GM18951 (cell line): ENCODE data around the gene TLCD3A.
"Not testable (repeated sequence)": the region's sequence is repeated elsewhere in the genome, so short reads cannot be mapped to it uniquely, and the experiment has no call there.

Experiments
- POLR2A ChIP-seq: IDR thresholded peaks from 4 replicates; pipeline ENCODE4 v1.6.1; 2011; ENCODE audit warnings: mild to moderate bottlenecking; ENCODE audit not compliant: insufficient read length, insufficient read depth; ENCODE audit errors: extremely low read depth
- in situ Hi-C: fragments of 300-500 bp; cut with MboI; formaldehyde crosslinking; loops from one replicate; pipeline ENCODE4 v1.12.0; 2022; ENCODE audit warnings: low sequenced_read_pairs, mixed read lengths, inconsistent platforms; ENCODE audit not compliant: unreplicated experiment

The TLCD3A gene

DNA sequence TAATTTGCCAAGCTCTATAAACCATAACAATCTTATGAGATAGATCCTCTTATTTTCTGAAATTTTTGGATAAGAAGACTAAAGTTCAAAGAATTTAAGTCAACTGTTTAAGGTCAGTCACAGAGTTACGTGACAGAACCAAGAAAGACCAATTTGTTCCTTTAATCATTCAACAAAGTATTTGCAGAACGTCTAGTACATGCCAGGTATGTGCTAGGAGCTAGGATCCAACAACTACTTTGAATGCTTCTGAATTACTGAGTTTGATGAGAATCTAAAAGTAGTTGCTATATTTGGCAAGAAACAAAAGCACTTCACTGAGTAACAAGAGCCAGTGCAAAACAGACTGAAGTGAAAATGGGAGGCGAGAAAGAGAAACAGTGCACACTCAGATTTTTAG lies 34.7 kb downstream of the TLCD3A start:
- in situ Hi-C loops, result no loop called here

DNA sequence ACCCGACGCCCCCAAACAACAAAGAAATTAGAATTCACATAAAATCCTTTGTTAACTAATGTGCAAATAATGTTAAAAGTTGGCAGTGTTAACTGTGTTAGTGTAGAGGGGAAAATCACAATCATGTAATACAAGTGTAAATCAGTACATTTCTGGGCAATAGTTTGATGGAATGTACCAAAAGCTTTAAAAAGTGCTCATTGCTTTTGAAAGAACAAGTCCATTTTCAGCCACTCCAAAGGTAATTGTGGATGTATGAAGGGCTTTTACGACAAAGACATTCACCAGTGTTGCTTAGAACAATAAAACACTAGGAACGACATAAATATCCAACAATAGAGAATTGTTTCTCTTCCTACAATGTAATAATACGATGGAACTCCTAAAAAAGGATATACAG lies 40.6 kb downstream of the TLCD3A start:
- no peak for TF ChIP-seq POLR2A
- in situ Hi-C loops, result no loop called here

More for the DNA sequence above, 34.7 kb downstream of the TLCD3A start:
- TF ChIP-seq POLR2A, result no peak

DNA sequence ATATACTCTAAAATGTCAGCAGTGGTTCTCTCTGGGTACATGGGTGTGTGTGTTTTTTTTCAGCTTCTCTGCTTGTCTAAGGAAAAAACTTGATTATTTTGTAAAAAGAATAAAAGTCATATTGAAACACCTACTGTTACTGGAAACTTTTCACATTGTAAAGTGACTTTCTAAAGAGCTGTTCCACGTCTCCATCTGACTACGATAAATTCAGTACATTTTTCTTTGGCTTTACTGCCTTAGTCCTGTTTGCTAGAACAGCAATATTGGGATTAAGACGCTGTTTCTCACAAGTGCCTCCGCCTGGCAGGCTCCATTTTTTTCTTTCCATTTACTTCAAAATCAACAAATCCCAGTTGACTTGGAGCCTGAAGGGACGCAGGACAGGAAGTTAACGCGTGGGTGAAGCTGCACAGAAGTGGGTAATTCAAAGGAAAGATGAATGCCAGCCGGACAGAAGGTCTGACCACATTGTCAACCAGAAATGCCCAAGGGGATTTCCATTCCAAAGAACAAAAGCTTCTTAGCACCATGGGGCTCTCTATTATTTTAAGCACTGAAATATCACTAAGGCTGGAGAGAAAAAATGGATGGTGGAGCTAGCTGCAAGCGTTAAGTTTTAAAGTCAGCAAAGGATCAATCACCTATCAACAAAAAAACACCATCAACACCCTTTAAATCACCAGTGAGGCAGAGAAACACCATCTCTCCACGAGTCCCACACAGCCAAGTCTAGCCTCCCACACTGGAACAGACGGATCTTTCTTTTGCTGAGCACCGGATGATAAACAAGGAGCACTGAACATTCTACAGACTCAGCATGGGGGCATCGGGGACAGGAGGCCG lies 41.3 kb downstream of the TLCD3A start:
- TF ChIP-seq POLR2A, result no peak
- in situ Hi-C loops, result no loop called here

DNA sequence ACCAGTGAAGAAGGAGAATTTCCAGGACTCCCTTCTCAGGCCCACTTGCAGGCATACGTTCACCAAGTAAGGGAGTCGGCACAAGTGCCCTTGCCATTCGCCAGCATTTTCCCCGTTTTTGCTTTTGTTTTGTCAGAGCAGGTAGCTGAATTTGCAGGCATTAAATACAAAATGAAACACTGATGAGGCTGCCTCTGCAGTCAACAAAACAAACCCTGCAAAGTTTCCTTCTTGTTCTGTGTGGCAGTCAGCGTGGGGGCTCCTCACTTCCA lies 41.9 kb downstream of the TLCD3A start:
- in situ Hi-C loops, result no loop called here
- TF ChIP-seq POLR2A, result no peak

- in situ Hi-C loops, result no loop called here
- no peak for TF ChIP-seq POLR2A
Measured at GRCh38 chr17:778096-778495, 45.7 kb downstream of the TLCD3A start.

DNA sequence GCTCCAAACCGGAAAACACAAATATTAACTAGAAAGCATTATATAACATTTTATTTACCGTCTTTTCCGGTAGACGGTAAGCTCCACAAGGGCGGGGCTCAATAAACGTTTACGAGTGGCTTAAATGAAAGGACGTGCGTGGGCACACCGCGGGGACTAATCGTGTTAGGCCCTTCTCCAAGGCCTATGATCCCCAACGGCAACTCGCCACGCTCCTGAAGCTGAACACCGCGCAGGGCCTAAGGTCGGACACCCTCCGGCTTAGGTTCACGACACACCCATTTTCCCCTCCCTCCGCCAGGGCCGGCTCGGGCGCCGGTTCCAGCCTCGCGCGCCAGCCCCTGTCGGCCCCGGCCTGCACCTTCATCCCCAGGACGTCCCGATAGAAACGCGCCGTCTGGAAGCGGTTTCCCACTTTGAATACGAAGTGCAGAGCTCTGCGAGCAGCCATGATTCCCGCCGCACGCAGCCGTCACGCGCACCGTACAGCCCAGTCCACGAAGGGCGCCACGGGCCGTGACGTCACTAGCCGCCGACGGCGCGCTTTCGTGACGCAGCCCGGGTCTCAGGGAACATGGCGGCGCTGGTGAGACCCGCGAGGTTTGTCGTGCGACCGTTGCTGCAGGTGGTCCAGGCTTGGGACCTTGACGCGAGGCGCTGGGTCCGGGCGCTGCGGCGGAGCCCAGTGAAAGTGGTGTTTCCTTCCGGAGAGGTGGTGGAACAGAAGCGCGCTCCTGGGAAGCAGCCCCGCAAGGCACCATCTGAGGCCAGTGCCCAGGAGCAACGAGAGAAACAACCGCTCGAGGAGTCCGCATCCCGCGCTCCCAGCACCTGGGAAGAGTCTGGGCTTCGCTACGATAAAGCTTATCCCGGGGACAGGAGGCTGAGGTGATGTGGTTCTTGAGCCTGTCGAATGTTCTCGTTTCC lies 49.7 kb downstream of the TLCD3A start, which contains the start of the genes GLOD4 and MRM3:
TSS of gene GLOD4 (minus strand) at position 476 of the 927 bp plus-strand sequence. CDS start at position 451, 25 bp downstream.
TSS of gene MRM3 (plus strand) at position 549 of the 927 bp plus-strand sequence. CDS start at position 575, 26 bp downstream.
- peak; percentile 91 for TF ChIP-seq POLR2A
- in situ Hi-C loops, result no loop called here

DNA sequence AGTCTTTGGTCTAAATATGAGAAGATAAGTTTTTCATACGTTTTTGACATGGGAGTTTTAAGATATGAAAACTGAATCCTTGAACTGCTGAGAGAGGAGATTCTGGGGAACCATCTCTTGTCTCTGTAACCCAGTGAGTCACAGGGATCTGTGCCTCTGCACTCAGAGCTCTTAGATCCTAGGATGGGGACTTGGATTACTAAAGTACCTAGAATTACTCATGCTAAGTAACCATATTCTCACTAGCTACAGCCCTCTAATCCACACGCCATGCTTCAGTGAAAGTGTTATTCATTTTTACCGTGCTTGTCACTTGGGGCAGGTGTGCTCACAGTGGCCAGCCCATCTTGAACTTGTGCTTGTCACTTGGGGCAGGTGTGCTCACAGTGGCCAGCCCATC lies 51.7 kb downstream of the TLCD3A start:
- no peak for TF ChIP-seq POLR2A
- in situ Hi-C loops, result no loop called here

- in situ Hi-C loops, result loop anchor here (5.0 kb wide), 1 partner anchor 201 kb away; no protein-coding TSS in a partner anchor
Measured at GRCh38 chr17:785901-786300, 53.5 kb downstream of the TLCD3A start.

- in situ Hi-C loops, result loop anchor here (5.0 kb wide), 1 partner anchor 200 kb away; no protein-coding TSS in a partner anchor
- no peak for TF ChIP-seq POLR2A
Measured at GRCh38 chr17:787641-788221, 55.3 kb downstream of the TLCD3A start.

- in situ Hi-C loops, result loop anchor here (5.0 kb wide), 1 partner anchor 199 kb away; no protein-coding TSS in a partner anchor
- TF ChIP-seq POLR2A, result no peak
Measured at GRCh38 chr17:788551-788950, 56.2 kb downstream of the TLCD3A start.

GRCh38 chr17:789160-789840 lies 56.9 kb downstream of the TLCD3A start:
- TF ChIP-seq POLR2A, result no peak
- in situ Hi-C loops, result loop anchor here (5.0 kb wide), 1 partner anchor 198 kb away; no protein-coding TSS in a partner anchor

- in situ Hi-C loops, result loop anchor here (5.0 kb wide), 1 partner anchor 197 kb away; no protein-coding TSS in a partner anchor
Measured at GRCh38 chr17:789931-790873, 57.8 kb downstream of the TLCD3A start.

DNA sequence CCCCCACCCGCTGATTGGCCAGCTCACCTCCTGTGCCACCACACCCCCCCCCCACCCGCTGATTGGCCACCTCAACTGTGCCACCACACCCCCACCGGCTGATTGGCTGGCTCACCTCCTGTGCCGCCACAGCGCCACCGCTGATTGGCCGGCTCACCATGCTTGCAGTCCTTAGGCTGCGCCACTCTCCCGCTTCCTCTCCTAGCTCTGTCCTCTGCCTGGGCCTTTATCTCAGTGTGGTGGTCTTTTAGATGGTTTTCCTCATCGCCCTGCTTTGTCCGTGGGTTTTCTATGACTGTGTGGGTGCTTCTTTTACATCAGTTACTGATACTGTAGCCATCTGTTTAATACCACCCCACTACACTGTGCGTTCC lies 58.5 kb downstream of the TLCD3A start:
- in situ Hi-C loops, result not testable (repeated sequence)
